HG03378 (cell line): ENCODE results near the gene HLA-DRA.

Experiments
- ATAC-seq: cut with Tn5 transposase; IDR thresholded peaks from one replicate; pipeline ENCODE4 v1.9.1; 2021; ENCODE audit warnings: mild to moderate bottlenecking, moderate library complexity; ENCODE audit not compliant: unreplicated experiment

Gene HLA-DRA

GRCh38 chr6:32473376-32474348, 34.0 kb downstream of the HLA-DRA start:
- ATAC-seq = peak; percentile 96

GRCh38 chr6:32475392-32476206, 35.9 kb downstream of the HLA-DRA start:
- ATAC-seq = no peak

- ATAC-seq = no peak
These were observed 44.4 kb downstream of the HLA-DRA start for GRCh38 chr6:32483968-32484613.

GRCh38 chr6:32484614-32484998, 44.9 kb downstream of the HLA-DRA start:
- ATAC-seq = no peak

GRCh38 chr6:32488083-32488482, 48.4 kb downstream of the HLA-DRA start:
- ATAC-seq = no peak

- no peak for ATAC-seq
These were observed 52.0 kb downstream of the HLA-DRA start for GRCh38 chr6:32491700-32492099.

GRCh38 chr6:32492351-32492750, 52.7 kb downstream of the HLA-DRA start:
- ATAC-seq = no peak
